Stimulated activated CD8-positive, alpha-beta memory T cell treated with anti-CD3 and anti-CD28 coated beads, Interleukin-15, amount 100 ng/mL, for 4 hours (primary cell): ENCODE results near the gene LRRC3.
"Not testable (repeated sequence)": the region's sequence is repeated elsewhere in the genome, so short reads cannot be mapped to it uniquely, and the experiment has no call there.

Experiments used
- DNase-seq, 2 donors: peaks; one replicate each; pipeline ENCODE4 v3.0.0-alpha.2; 2020; ENCODE audit warnings: low read depth in 2 of 2

LRRC3 gene

GRCh38 chr21:44478124-44478800 is 23.0 kb downstream of the LRRC3 start:
- DNase-seq, result no peak

- DNase-seq, result no peak
Observed at GRCh38 chr21:44478801-44479167, 23.5 kb downstream of the LRRC3 start.

- DNase-seq, result not testable (repeated sequence)
Observed at GRCh38 chr21:44479556-44480199, 24.4 kb downstream of the LRRC3 start.

GRCh38 chr21:44480200-44481053 is 25.1 kb downstream of the LRRC3 start:
- no peak for DNase-seq

GRCh38 chr21:44482581-44483287 is 27.4 kb downstream of the LRRC3 start:
- DNase-seq, result no peak

GRCh38 chr21:44483288-44484237 is 28.3 kb downstream of the LRRC3 start:
- no peak for DNase-seq

GRCh38 chr21:44484498-44485253 is 29.4 kb downstream of the LRRC3 start:
- DNase-seq, result no peak

GRCh38 chr21:44485254-44485793 is 30.0 kb downstream of the LRRC3 start:
- DNase-seq, result peak; percentile 14 to 20

- no peak for DNase-seq
Observed at GRCh38 chr21:44485796-44486195, 30.5 kb downstream of the LRRC3 start.

GRCh38 chr21:44486302-44486701 is 31.0 kb downstream of the LRRC3 start:
- DNase-seq, result no peak

GRCh38 chr21:44487831-44488230 is 32.5 kb downstream of the LRRC3 start:
- DNase-seq, result no peak

- no peak for DNase-seq
Observed at GRCh38 chr21:44489962-44490361, 34.7 kb downstream of the LRRC3 start.

- no peak for DNase-seq
Observed at GRCh38 chr21:44490405-44490804, 35.1 kb downstream of the LRRC3 start.

- no peak for DNase-seq
Observed at GRCh38 chr21:44490816-44491215, 35.5 kb downstream of the LRRC3 start.

GRCh38 chr21:44492567-44493385 is 37.5 kb downstream of the LRRC3 start:
- DNase-seq, result no peak

- no peak for DNase-seq
Observed at GRCh38 chr21:44494418-44494817, 39.1 kb downstream of the LRRC3 start.

- DNase-seq, result no peak
Observed at GRCh38 chr21:44494956-44495355, 39.6 kb downstream of the LRRC3 start.

GRCh38 chr21:44495611-44496563 is 40.6 kb downstream of the LRRC3 start:
- no peak for DNase-seq
